IMR-90 (cell line): ENCODE data around the gene SLC35E4. TPM values are rescaled to one million over a fixed set of nuclear protein-coding genes. Genes with fewer than 3 reads are reported as not detected.

ENCODE experiments used
- ATAC-seq: fragments of 200-7000 bp; cut with Tn5 transposase; 2 replicates; pipeline ENCODE4 v1.9.1; 2020; ENCODE audit warnings: low read depth, mild to moderate bottlenecking, moderate library complexity
- BruUV-seq: library from RNA; stranded (reverse); fragments of 400-500 nt; replicated peaks from 2 replicates; lab custom pipeline; 2021; lab: Mats Ljungman, UMichigan
- CTCF ChIA-PET: fragments of 300-600 bp; formaldehyde crosslinking; extraction: SDS; loops from one replicate; lab custom pipeline; 2021; ENCODE audit warnings: antibody characterized with exemption; lab: Yijun Ruan, JAX
- POLR2A ChIA-PET: fragments of 300-600 bp; sonication (Branson Sonifier 250); formaldehyde crosslinking; loops from one replicate; lab custom pipeline; 2022; ENCODE audit warnings: antibody characterized with exemption; ENCODE audit not compliant: unreplicated experiment; lab: Charles Lee
- DNase-seq: peaks from one replicate; pipeline ENCODE4 v3.0.0; 2013
- H2AFZ ChIP-seq: replicated peaks from 2 replicates; pipeline ENCODE3; 2013; ENCODE audit warnings: low read length, mild to moderate bottlenecking; ENCODE audit not compliant: poor library complexity
- H2AK5ac ChIP-seq: 2 replicates; pipeline ENCODE4 v1.6.1; 2013; ENCODE audit warnings: low read depth, low read length, inconsistent platforms
- H2AK9ac ChIP-seq: replicated peaks from 2 replicates; pipeline ENCODE3; 2013; ENCODE audit warnings: mild to moderate bottlenecking, low read depth, low read length, moderate library complexity; ENCODE audit not compliant: poor library complexity
- H2BK120ac ChIP-seq: 2 replicates; pipeline ENCODE4 v1.6.1; 2013; ENCODE audit warnings: low read depth, low read length, inconsistent platforms
- H2BK15ac ChIP-seq: 3 replicates; pipeline ENCODE4 v1.6.1; 2013; ENCODE audit warnings: low read depth, low read length, inconsistent platforms
- H2BK20ac ChIP-seq: 2 replicates; pipeline ENCODE4 v1.6.1; 2013; ENCODE audit warnings: low read depth, mild to moderate bottlenecking, inconsistent platforms, low read length, moderate library complexity
- H2BK5ac ChIP-seq: 2 replicates; pipeline ENCODE4 v1.6.1; 2013; ENCODE audit warnings: mild to moderate bottlenecking, low read depth, low read length, inconsistent platforms; ENCODE audit not compliant: poor library complexity, severe bottlenecking
- H3K14ac ChIP-seq: replicated peaks from 2 replicates; pipeline ENCODE4 v1.6.1; 2013; ENCODE audit warnings: low read depth, low read length, inconsistent platforms
- H3K18ac ChIP-seq: 2 replicates; pipeline ENCODE4 v1.6.1; 2013; ENCODE audit warnings: low read depth, low read length, control low read depth
- H3K23ac ChIP-seq: 2 replicates; pipeline ENCODE4 v1.6.1; 2013; ENCODE audit warnings: low read depth, low read length, inconsistent platforms
- H3K27ac ChIP-seq: 2 replicates; pipeline ENCODE4 v1.5.1; 2013; ENCODE audit warnings: mild to moderate bottlenecking, control low read depth, low read length; ENCODE audit not compliant: insufficient read depth
- H3K27me3 ChIP-seq: 2 replicates; pipeline ENCODE4 v1.6.1; 2013; ENCODE audit warnings: low read length; ENCODE audit not compliant: control insufficient read depth, insufficient read depth
- H3K36me3 ChIP-seq: 2 replicates; pipeline ENCODE4 v1.6.1; 2013; ENCODE audit warnings: low read length, mixed read lengths; ENCODE audit not compliant: control insufficient read depth, insufficient read depth
- H3K4ac ChIP-seq: 2 replicates; pipeline ENCODE4 v1.6.1; 2013; ENCODE audit warnings: low read depth, low read length, inconsistent platforms
- H3K4me1 ChIP-seq: 2 replicates; pipeline ENCODE4 v1.6.1; 2013; ENCODE audit warnings: low read length, mixed read lengths; ENCODE audit not compliant: control insufficient read depth, insufficient read depth
- H3K4me2 ChIP-seq: 2 replicates; pipeline ENCODE4 v1.6.1; 2013; ENCODE audit warnings: low read depth, mild to moderate bottlenecking, control low read depth, low read length, moderate library complexity
- H3K4me3 ChIP-seq: 2 replicates; pipeline ENCODE4 v1.5.1; 2013; ENCODE audit warnings: low read depth, mild to moderate bottlenecking, control low read depth, low read length, moderate library complexity; ENCODE audit not compliant: insufficient read depth
- H3K56ac ChIP-seq: 2 replicates; pipeline ENCODE4 v1.6.1; 2013; ENCODE audit warnings: low read length, inconsistent platforms; ENCODE audit not compliant: insufficient read depth; ENCODE audit errors: extremely low read depth
- H3K79me1 ChIP-seq, 2 experiments: 2 replicates each; pipeline ENCODE4 v1.6.1; 2013; ENCODE audit warnings: low read length in 2 of 2, inconsistent platforms in 1 of 2, low read depth in 1 of 2
- H3K9ac ChIP-seq: 2 replicates; pipeline ENCODE4 v1.6.1; 2013; ENCODE audit warnings: low read depth, low read length, control low read depth
- H3K9me1 ChIP-seq: 2 replicates; pipeline ENCODE4 v1.6.1; 2013; ENCODE audit warnings: low read length, inconsistent platforms; ENCODE audit not compliant: insufficient read depth
- H3K9me3 ChIP-seq: 2 replicates; pipeline ENCODE4 v1.6.1; 2013; ENCODE audit warnings: low read length; ENCODE audit not compliant: control insufficient read depth, insufficient read depth
- H4K20me1 ChIP-seq: 2 replicates; pipeline ENCODE4 v1.6.1; 2013; ENCODE audit warnings: low read length, inconsistent platforms; ENCODE audit not compliant: insufficient read depth
- H4K5ac ChIP-seq: 2 replicates; pipeline ENCODE4 v1.6.1; 2013; ENCODE audit warnings: mild to moderate bottlenecking, low read depth, low read length, control low read depth
- H4K8ac ChIP-seq, 2 experiments: 2 replicates each; pipeline ENCODE4 v1.6.1; 2013; ENCODE audit warnings: low read depth in 2 of 2, low read length in 2 of 2, control low read depth in 1 of 2, inconsistent platforms in 1 of 2
- H4K91ac ChIP-seq: 2 replicates; pipeline ENCODE4 v1.6.1; 2013; ENCODE audit warnings: low read depth, low read length, inconsistent platforms; ENCODE audit not compliant: insufficient read depth
- WGBS, 2 experiments: methylation state at CpG; one replicate each; pipeline versions ENCODE4 v1.1.5 to v1.1.7; 2013; ENCODE audit warnings: missing lambda C conversion rate in 2 of 2; ENCODE audit not compliant: insufficient read length in 1 of 2; ENCODE audit errors: extremely low coverage in 2 of 2; 5-methylcytosine and 5-hydroxymethylcytosine counted together
- dilution Hi-C: fragments of 300-500 bp; cut with HindIII; formaldehyde crosslinking; loops from one replicate; pipeline ENCODE4 v1.14.3; 2018; ENCODE audit warnings: low sequenced_read_pairs; ENCODE audit not compliant: unreplicated experiment
- in situ Hi-C: fragments of 300-500 bp; cut with MboI; formaldehyde crosslinking; loops from 3 replicates; pipeline ENCODE4 v1.14.3; 2019; ENCODE audit warnings: low sequenced_read_pairs, inconsistent platforms, mixed read lengths
- intact Hi-C: fragments of 100-400 bp; cut with micrococcal nuclease; formaldehyde crosslinking; loops from 2 replicates; pipeline ENCODE4 v1.10.0; 2022
- polyA plus RNA-seq, 3 experiments: library from polyadenylated mRNA; depleted of rRNA; stranded (reverse); fragments of >200 nt; gene quantifications; 2 replicates each; pipeline ENCODE4 v1.2.3, GENCODE V29; 2012; ENCODE audit warnings: low replicate concordance in 1 of 3
- total RNA-seq: library from RNA; depleted of rRNA; stranded (reverse); fragments of >200 nt; gene quantifications from 2 replicates; pipeline ENCODE4 v1.2.3, GENCODE V29; 2012
- TF ChIP-seq, protein P1 (sequence below): fragments of 150-350 bp; IDR thresholded peaks from 2 replicates; pipeline ENCODE4 v1.6.1; 2016; ENCODE audit warnings: low read depth, mild to moderate bottlenecking, low read length, moderate library complexity, borderline replicate concordance

Gene SLC35E4
- total and polyA plus RNA-seq, 2 of the 4 experiments (the other 2 are of a cell fraction): 5.7 to 6.8 TPM

DNA sequence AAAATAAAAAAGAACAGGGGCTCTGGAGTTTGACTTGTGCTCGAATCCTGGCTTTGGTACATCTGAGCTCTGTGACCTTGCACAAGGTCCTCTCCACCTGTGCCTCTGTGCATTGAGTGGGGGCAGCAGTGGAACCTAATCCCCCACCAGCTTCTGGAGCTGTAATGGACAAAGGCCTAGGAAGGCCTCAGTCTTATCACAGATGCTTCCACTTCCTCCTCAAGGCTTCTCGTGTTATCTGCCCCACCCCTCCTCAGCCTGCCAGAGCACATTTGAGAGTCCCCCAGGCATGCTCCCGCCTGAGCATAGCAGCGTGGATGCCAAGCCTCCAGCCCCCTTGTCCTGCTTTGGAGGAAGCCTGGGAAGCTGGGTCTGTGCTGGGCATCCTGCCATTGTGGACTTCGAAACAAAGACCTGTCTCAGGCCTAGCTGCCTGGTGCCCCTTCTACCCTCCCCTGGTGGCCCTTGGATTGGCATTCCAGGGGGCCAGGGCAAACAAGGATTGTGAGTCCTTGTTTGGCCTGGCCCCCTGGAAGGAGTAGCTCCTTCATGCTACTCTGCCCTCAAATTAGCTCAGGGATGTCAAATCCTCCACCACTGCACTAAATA, 15.0 kb downstream of the SLC35E4 start:
- no peak for ATAC-seq
- in situ Hi-C loops (no loop called here), intact Hi-C loops (no loop called here), dilution Hi-C loops (no loop called here)
- Histone ChIP-seq H2AK9ac (no peak overlapping the region), H3K27ac (no peak overlapping the region), H3K4me2 (no peak overlapping the region), H3K36me3 (peaks cover 2% of the 10 kb centered on the region; the same call in 1 of the 2 replicates), H2BK5ac (no peak overlapping the region), H2BK15ac (no peak overlapping the region), H3K9ac (no peak overlapping the region), H4K20me1 (no peaks in the 10 kb centered on the region; the same call in 1 of the 2 replicates), H3K79me1 (peaks cover 0 to 16% of the 10 kb centered on the region in 2 experiments; a peak in 1 of 4 replicates), H3K23ac (no peak overlapping the region), H3K27me3 (no peaks in the 10 kb centered on the region), H2AK5ac (no peak overlapping the region; the same call in 1 of the 2 replicates), H3K14ac (no peak overlapping the region), H3K18ac (no peak overlapping the region), H2BK120ac (no peak overlapping the region), H2BK20ac (no peak overlapping the region), H3K4me1 (peaks cover 6% of the 10 kb centered on the region), H2AFZ (no peak overlapping the region), H4K8ac (no peak overlapping the region), H3K9me3 (no peaks in the 10 kb centered on the region), H4K91ac (no peak overlapping the region), H3K4me3 (no peak overlapping the region), H3K9me1 (peaks cover 13% of the 10 kb centered on the region), H4K5ac (no peak overlapping the region), H3K4ac (no peak overlapping the region), H3K56ac (no peak overlapping the region)
- no peak for DNase-seq
- no CpG with 5 or more reads among the region's 5 CpGs for WGBS, 2 experiments
- BruUV-seq: no TSS peak
- ChIA-PET CTCF (no interaction called here), POLR2A (no interaction called here)
- TF ChIP-seq, protein P1, sequence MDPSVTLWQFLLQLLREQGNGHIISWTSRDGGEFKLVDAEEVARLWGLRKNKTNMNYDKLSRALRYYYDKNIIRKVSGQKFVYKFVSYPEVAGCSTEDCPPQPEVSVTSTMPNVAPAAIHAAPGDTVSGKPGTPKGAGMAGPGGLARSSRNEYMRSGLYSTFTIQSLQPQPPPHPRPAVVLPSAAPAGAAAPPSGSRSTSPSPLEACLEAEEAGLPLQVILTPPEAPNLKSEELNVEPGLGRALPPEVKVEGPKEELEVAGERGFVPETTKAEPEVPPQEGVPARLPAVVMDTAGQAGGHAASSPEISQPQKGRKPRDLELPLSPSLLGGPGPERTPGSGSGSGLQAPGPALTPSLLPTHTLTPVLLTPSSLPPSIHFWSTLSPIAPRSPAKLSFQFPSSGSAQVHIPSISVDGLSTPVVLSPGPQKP: no peak
